H1 (cell line): ENCODE data around the gene PGLYRP4. TPM values are rescaled to one million over a fixed set of nuclear protein-coding genes. Genes with fewer than 3 reads are reported as not detected.

Experiments
- CTCF ChIA-PET: fragments of 300-600 bp; sonication (Branson Sonifier 250); formaldehyde crosslinking; loops from one replicate; lab custom pipeline; 2021; ENCODE audit not compliant: partially characterized antibody; lab: Charles Lee
- POLR2A ChIA-PET: fragments of 300-600 bp; sonication (Branson Sonifier 250); formaldehyde crosslinking; loops from one replicate; lab custom pipeline; 2021; ENCODE audit warnings: inconsistent platforms; ENCODE audit not compliant: partially characterized antibody; lab: Charles Lee
- DNase-seq, 2 experiments: peaks; one replicate each; pipeline versions ENCODE4 v3.0.0 to v3.0.0-alpha.2; 2010 to 2022; ENCODE audit warnings: low spot score in 2 of 2, low read depth in 1 of 2, mixed read lengths in 1 of 2
- FAIRE-seq: peaks from 2 replicates; lab custom pipeline; 2011; peaks lifted over from hg19 to GRCh38; lab: Jason Lieb, UNC
- H2AFZ ChIP-seq: 2 replicates; pipeline ENCODE4 v1.8.1; 2012; ENCODE audit warnings: low read length, inconsistent platforms
- H2AK5ac ChIP-seq: 2 replicates; pipeline ENCODE4 v1.6.1; 2013; ENCODE audit warnings: low read depth, low read length
- H2BK120ac ChIP-seq: replicated peaks from 2 replicates; pipeline ENCODE3; 2013; ENCODE audit warnings: low read depth, low read length, inconsistent platforms
- H2BK12ac ChIP-seq: 2 replicates; pipeline ENCODE4 v1.6.1; 2013; ENCODE audit warnings: low read depth, low read length
- H2BK15ac ChIP-seq: 2 replicates; pipeline ENCODE4 v1.6.1; 2013; ENCODE audit warnings: low read length
- H2BK20ac ChIP-seq: 2 replicates; pipeline ENCODE4 v1.6.1; 2013; ENCODE audit warnings: low read length
- H2BK5ac ChIP-seq: 2 replicates; pipeline ENCODE4 v1.6.1; 2013; ENCODE audit warnings: low read depth, low read length
- H3K14ac ChIP-seq: 2 replicates; pipeline ENCODE4 v1.6.1; 2013; ENCODE audit warnings: inconsistent platforms; ENCODE audit not compliant: insufficient read length
- H3K18ac ChIP-seq: 2 replicates; pipeline ENCODE4 v1.6.1; 2013; ENCODE audit warnings: low read length; ENCODE audit errors: extremely low read depth
- H3K23ac ChIP-seq: 2 replicates; pipeline ENCODE4 v1.6.1; 2013; ENCODE audit warnings: inconsistent platforms; ENCODE audit not compliant: insufficient read length
- H3K23me2 ChIP-seq: 2 replicates; pipeline ENCODE4 v1.6.1; 2013; ENCODE audit warnings: low read depth, low read length
- H3K27ac ChIP-seq: 2 replicates; pipeline ENCODE4 v1.6.1; 2011; ENCODE audit warnings: low read depth, low read length, inconsistent platforms
- H3K27me3 ChIP-seq, 4 experiments: replicated peaks in 1 of 4; 1 replicate in 1 of 4; 2 replicates in 3 of 4; pipeline versions ENCODE4 v1.6.1 to v1.8.1; 2011 to 2013; ENCODE audit warnings: low read length in 3 of 4, mild to moderate bottlenecking in 3 of 4, inconsistent platforms in 2 of 4, mixed read lengths in 2 of 4, moderate library complexity in 1 of 4; ENCODE audit not compliant: control insufficient read depth in 3 of 4, insufficient read depth in 3 of 4; ENCODE audit errors: extremely low read depth in 1 of 4
- H3K36me3 ChIP-seq, 4 experiments: 2 replicates each; pipeline versions ENCODE4 v1.6.1 to v1.8.1; 2011 to 2013; ENCODE audit warnings: mild to moderate bottlenecking in 4 of 4, low read length in 3 of 4, moderate library complexity in 2 of 4, control low read depth in 1 of 4, inconsistent platforms in 1 of 4; ENCODE audit not compliant: insufficient read depth in 4 of 4, control insufficient read depth in 2 of 4
- H3K4ac ChIP-seq: replicated peaks from 2 replicates; pipeline ENCODE3; 2013; ENCODE audit warnings: low read length, low read depth, mixed read lengths, inconsistent platforms; ENCODE audit not compliant: insufficient read length
- H3K4me1 ChIP-seq, 4 experiments: replicated peaks in 1 of 4; 1 replicate in 1 of 4; 2 replicates in 3 of 4; pipeline versions ENCODE4 v1.6.1 to v1.8.1; 2011 to 2013; ENCODE audit warnings: low read length in 3 of 4, inconsistent platforms in 2 of 4, mixed read lengths in 1 of 4; ENCODE audit not compliant: insufficient read depth in 4 of 4, control insufficient read depth in 3 of 4
- H3K4me2 ChIP-seq, 2 experiments: 2 replicates each; pipeline versions ENCODE4 v1.6.1 to v1.8.1; 2011 to 2013; ENCODE audit warnings: low read depth in 2 of 2, low read length in 2 of 2, control low read depth in 1 of 2, inconsistent platforms in 1 of 2, mild to moderate bottlenecking in 1 of 2; ENCODE audit not compliant: insufficient read depth in 1 of 2
- H3K4me3 ChIP-seq, 4 experiments: fragments of 200-600, 300-600 bp in 1 of 4; sonication (generic), shearing (Covaris generic), sonication (Bioruptor Twin) in 1 of 4; 2 replicates each; pipeline versions ENCODE4 v1.5.1 to v1.8.1; 2011 to 2016; ENCODE audit warnings: low read length in 4 of 4, low read depth in 3 of 4, control low read depth in 2 of 4, inconsistent platforms in 2 of 4, mild to moderate bottlenecking in 2 of 4, mixed read lengths in 1 of 4, moderate library complexity in 1 of 4; ENCODE audit not compliant: insufficient read depth in 2 of 4; ENCODE audit errors: extremely low read depth in 1 of 4
- H3K56ac ChIP-seq: replicated peaks from 2 replicates; pipeline ENCODE3; 2013; ENCODE audit warnings: low read depth, mild to moderate bottlenecking, mixed read lengths, low read length, inconsistent platforms; ENCODE audit not compliant: insufficient read length
- H3K79me1 ChIP-seq: 2 replicates; pipeline ENCODE4 v1.6.1; 2013; ENCODE audit warnings: low read depth, low read length, control low read depth
- H3K79me2 ChIP-seq, 2 experiments: 2 replicates each; pipeline versions ENCODE4 v1.6.1 to v1.8.1; 2012 to 2013; ENCODE audit warnings: low read length in 2 of 2, mild to moderate bottlenecking in 2 of 2, inconsistent platforms in 1 of 2; ENCODE audit not compliant: insufficient read depth in 2 of 2, control insufficient read depth in 1 of 2
- H3K9ac ChIP-seq, 4 experiments: replicated peaks in 1 of 4; 1 replicate in 1 of 4; 2 replicates in 3 of 4; pipeline versions ENCODE4 v1.6.1 to v1.8.1; 2011 to 2013; ENCODE audit warnings: low read depth in 3 of 4, low read length in 3 of 4, control low read depth in 2 of 4, mild to moderate bottlenecking in 2 of 4, moderate library complexity in 2 of 4, inconsistent platforms in 1 of 4; ENCODE audit errors: extremely low read depth in 1 of 4
- H3K9me3 ChIP-seq, 2 experiments: 2 replicates each; pipeline versions ENCODE4 v1.6.1 to v1.8.1; 2012 to 2013; ENCODE audit warnings: mild to moderate bottlenecking in 2 of 2, moderate library complexity in 2 of 2, control low read depth in 1 of 2, inconsistent platforms in 1 of 2, low read depth in 1 of 2, low read length in 1 of 2, mixed read lengths in 1 of 2; ENCODE audit not compliant: insufficient read depth in 2 of 2
- H4K20me1 ChIP-seq, 2 experiments: replicated peaks in 1 of 2; 2 replicates each; pipeline versions ENCODE3 to v1.8.1; 2011 to 2013; ENCODE audit warnings: inconsistent platforms in 2 of 2, low read length in 2 of 2, mild to moderate bottlenecking in 1 of 2; ENCODE audit not compliant: insufficient read depth in 2 of 2, control insufficient read depth in 1 of 2
- H4K5ac ChIP-seq: 2 replicates; pipeline ENCODE4 v1.6.1; 2013; ENCODE audit warnings: low read length, low read depth, mixed read lengths, inconsistent platforms; ENCODE audit not compliant: insufficient read length
- H4K8ac ChIP-seq: 2 replicates; pipeline ENCODE4 v1.8.0; 2013; ENCODE audit warnings: mild to moderate bottlenecking, moderate library complexity, low read length, inconsistent platforms; ENCODE audit not compliant: insufficient read depth; ENCODE audit errors: extremely low read depth
- H4K91ac ChIP-seq: replicated peaks from 2 replicates; pipeline ENCODE3; 2013; ENCODE audit warnings: low read length, mixed read lengths, inconsistent platforms; ENCODE audit not compliant: insufficient read length
- CHD1 ChIP-seq: IDR thresholded peaks from 2 replicates; pipeline ENCODE4 v1.6.1; 2012; ENCODE audit warnings: low read depth, low read length, improper control_type of control experiment
- CHD2 ChIP-seq: IDR thresholded peaks from 2 replicates; pipeline ENCODE4 v1.6.1; 2012; ENCODE audit warnings: low read length, improper control_type of control experiment
- CREB1 ChIP-seq: IDR thresholded peaks from 2 replicates; pipeline ENCODE4 v1.6.1; 2012; ENCODE audit warnings: inconsistent platforms
- CTBP2 ChIP-seq: IDR thresholded peaks from 2 replicates; pipeline ENCODE4 v1.7.0; 2011; ENCODE audit warnings: borderline replicate concordance, mild to moderate bottlenecking, moderate library complexity, mixed read lengths, low read length; ENCODE audit not compliant: insufficient read depth, insufficient read length
- CTCF ChIP-seq, 3 experiments: IDR thresholded peaks; 1 replicate in 2 of 3; 2 replicates in 1 of 3; pipeline versions ENCODE4 v1.5.1 to v1.6.1; 2011; ENCODE audit warnings: low read length in 3 of 3, mild to moderate bottlenecking in 3 of 3, inconsistent platforms in 2 of 3, low read depth in 1 of 3, moderate library complexity in 1 of 3; ENCODE audit not compliant: insufficient read depth in 1 of 3; ENCODE audit errors: control extremely low read depth in 1 of 3
- EP300 ChIP-seq, 2 experiments: IDR thresholded peaks; 1 replicate in 1 of 2; 2 replicates in 1 of 2; pipeline ENCODE4 v1.6.1; 2011 to 2012; ENCODE audit warnings: low read depth in 2 of 2, low read length in 2 of 2, mild to moderate bottlenecking in 2 of 2, borderline replicate concordance in 1 of 2, inconsistent platforms in 1 of 2, moderate library complexity in 1 of 2
- HDAC6 ChIP-seq: IDR thresholded peaks from one replicate; pipeline ENCODE4 v1.7.1; 2012; ENCODE audit warnings: low read depth, mild to moderate bottlenecking, inconsistent platforms, low read length, moderate library complexity
- KDM1A ChIP-seq: fragments of 200-600, 300-600 bp; sonication (generic); IDR thresholded peaks from 2 replicates; pipeline ENCODE4 v1.7.1; 2016; ENCODE audit warnings: mild to moderate bottlenecking, low read length, borderline replicate concordance
- POLR2A ChIP-seq, 2 experiments: IDR thresholded peaks; 1 replicate in 1 of 2; 2 replicates in 1 of 2; pipeline ENCODE4 v1.6.1; 2011; ENCODE audit warnings: low read depth in 2 of 2, low read length in 2 of 2, mild to moderate bottlenecking in 2 of 2; ENCODE audit errors: control extremely low read depth in 1 of 2
- RFX5 ChIP-seq: IDR thresholded peaks from 2 replicates; pipeline ENCODE4 v1.6.1; 2011; ENCODE audit warnings: low read depth, low read length, improper control_type of control experiment, borderline replicate concordance
- SIX5 ChIP-seq: IDR thresholded peaks from 2 replicates; pipeline ENCODE4 v1.6.1; 2011; ENCODE audit warnings: mild to moderate bottlenecking, low read depth, low read length
- SUZ12 ChIP-seq: fragments of 200-600 bp; sonication (generic); IDR thresholded peaks from 2 replicates; pipeline ENCODE4 v1.6.1; 2012; ENCODE audit warnings: mild to moderate bottlenecking, inconsistent platforms, low read length, moderate library complexity, mixed read lengths
- ZNF274 ChIP-seq: IDR thresholded peaks from 2 replicates; pipeline ENCODE4 v1.7.0; 2012; ENCODE audit warnings: low read length, borderline replicate concordance; ENCODE audit errors: extremely low read depth
- WGBS, 2 experiments: shearing (Covaris generic) in 1 of 2; methylation state at CpG; one replicate each; pipeline versions ENCODE4 v1.1.6 to v1.1.7; 2013 to 2015; ENCODE audit warnings: low lambda C conversion rate in 2 of 2, mixed read lengths in 2 of 2, inconsistent platforms in 1 of 2, low coverage in 1 of 2, missing lambda C conversion rate in 1 of 2; ENCODE audit not compliant: insufficient replicate concordance in 2 of 2, insufficient coverage in 1 of 2, insufficient read length in 1 of 2; ENCODE audit errors: extremely low coverage in 1 of 2, missing lambda C conversion rate in 1 of 2; 5-methylcytosine and 5-hydroxymethylcytosine counted together
- polyA plus RNA-seq, 7 experiments: library from polyadenylated mRNA; depleted of rRNA in 3 of 7; stranded (reverse) in 5 of 7; unstranded in 2 of 7; fragments of >200 nt in 5 of 7; fragments of 200-250 nt in 2 of 7; gene quantifications; 1 replicate in 5 of 7; 2 replicates in 1 of 7; 4 replicates in 1 of 7; pipeline versions ENCODE4 v1.2.1 to v1.2.3, GENCODE V29; 2011 to 2013; ENCODE audit warnings: missing spikeins in 2 of 7, mixed read lengths in 2 of 7
- total RNA-seq: library from RNA; stranded (reverse); fragmentation: NEBNext Ultra II Directional; extraction: Animal tissue kit (Norgen Biotek cat#: 25700); gene quantifications from 2 replicates; pipeline ENCODE4 v1.2.1, GENCODE V29; 2021

Gene PGLYRP4
- total and polyA plus RNA-seq, 2 of the 8 experiments (the other 6 are each of a cell fraction or from before 2014, with no cell fraction given): not detected

DNA sequence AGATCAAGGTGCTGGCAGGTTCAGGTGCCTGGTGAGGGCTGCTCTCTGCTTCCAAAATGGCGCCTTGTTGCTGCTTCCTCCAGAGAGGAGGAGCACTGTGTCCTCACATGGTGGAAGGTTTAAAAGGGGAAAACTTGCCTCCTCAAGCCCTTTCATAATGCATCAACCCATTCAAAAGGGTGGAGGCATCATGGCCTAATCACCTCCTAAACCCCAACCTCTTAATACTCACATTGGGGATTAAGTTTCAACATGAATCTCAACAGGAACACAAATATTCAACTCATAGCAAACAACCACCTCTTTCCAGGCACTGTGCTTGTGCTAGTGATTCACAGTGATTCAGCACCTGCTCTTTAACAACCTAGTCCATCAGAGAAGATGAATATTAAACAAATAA is 22.6 kb upstream of the PGLYRP4 start:
- H4K5ac ChIP-seq: no peak overlapping the region
- FAIRE-seq: no peak
- no peaks in the 10 kb centered on the region; a peak in 1 of 7 replicates for H3K27me3 ChIP-seq
- TF ChIP-seq KDM1A (no peak), SIX5 (no peak), CREB1 (no peak), CTCF (IDR thresholded peaks at IDR 0.05; ENCODE audit: control extremely low read depth in 1 of 3, insufficient read depth in 1 of 3, low read depth in 1 of 3, low read length in 3 of 3) (no peak), ZNF274 (no peak), CHD1 (no peak), RFX5 (no peak), CTBP2 (no peak), CHD2 (no peak), SUZ12 (no peak), EP300 (IDR thresholded peaks at IDR 0.05; ENCODE audit: borderline replicate concordance in 1 of 2, low read depth in 2 of 2, low read length in 2 of 2) (no peak), HDAC6 (no peak), POLR2A (IDR thresholded peaks at IDR 0.05; ENCODE audit: control extremely low read depth in 1 of 2, low read depth in 2 of 2, low read length in 2 of 2) (no peak)

More for the DNA sequence above, 22.6 kb upstream of the PGLYRP4 start:
- no peak overlapping the region for H3K23ac ChIP-seq
- no peaks in the 10 kb centered on the region for H3K36me3 ChIP-seq
- no peak overlapping the region for H3K4me2 ChIP-seq
- no peak overlapping the region for H2AK5ac ChIP-seq
- no peak overlapping the region for H3K4ac ChIP-seq
- POLR2A ChIA-PET: no interaction called here
- CTCF ChIA-PET: no interaction called here
- whole genome bisulfite sequencing, 2 experiments: 88% methylated on average over 1 of the region's 1 CpG; no CpG with 5 or more reads in 1 of the 2 experiments
- no peak overlapping the region for H3K18ac ChIP-seq
- peaks cover 0 to 2% of the 10 kb centered on the region in 2 experiments; a peak in 1 of 4 replicates for H3K9me3 ChIP-seq
- no peak overlapping the region for H4K91ac ChIP-seq
- no peak overlapping the region for H2BK5ac ChIP-seq
- no peaks in the 10 kb centered on the region for H3K79me1 ChIP-seq
- H3K4me1 ChIP-seq: no peaks in the 10 kb centered on the region
- H3K4me3 ChIP-seq: no peak overlapping the region
- no peak overlapping the region for H3K56ac ChIP-seq
- H3K14ac ChIP-seq: no peak overlapping the region
- no peak overlapping the region for H2BK20ac ChIP-seq
- H2BK12ac ChIP-seq: no peak overlapping the region
- no peak overlapping the region for H3K27ac ChIP-seq
- no peak for DNase-seq
- H3K9ac ChIP-seq: no peak overlapping the region
- no peak overlapping the region for H2BK15ac ChIP-seq
- no peaks in the 10 kb centered on the region for H3K79me2 ChIP-seq
- H4K8ac ChIP-seq: no peak overlapping the region
- H2BK120ac ChIP-seq: no peak overlapping the region
- H3K23me2 ChIP-seq: no peaks in the 10 kb centered on the region
- H2AFZ ChIP-seq: no peak overlapping the region
- no peaks in the 10 kb centered on the region for H4K20me1 ChIP-seq
